Thoracic aorta (tissue), 2 donors: ENCODE results near the gene PCK1. TPM values are rescaled to one million over a fixed set of nuclear protein-coding genes. Genes with fewer than 3 reads are reported as not detected.

Source experiments
- ATAC-seq: fragments of 150-250 bp; one replicate; pipeline ENCODE4 v1.8.0; 2017; ENCODE audit warnings: low read depth; ENCODE audit not compliant: insufficient number of reproducible peaks, low FRiP score
- DNase-seq: peaks from one replicate; pipeline ENCODE4 v3.0.0-alpha.2; 2020; ENCODE audit warnings: low spot score
- H3K27ac ChIP-seq, 2 donors: fragments of 200-600 bp; sonication (generic); 1 replicate in 1 of 2; 2 replicates in 1 of 2; pipeline ENCODE4 v1.5.1; 2016; ENCODE audit warnings: mild to moderate bottlenecking in 2 of 2, moderate library complexity in 2 of 2
- H3K27me3 ChIP-seq: fragments of 200-600 bp; sonication (generic); replicated peaks from 2 replicates; pipeline ENCODE4 v1.6.0; 2016; ENCODE audit warnings: mild to moderate bottlenecking; ENCODE audit not compliant: insufficient read depth
- H3K36me3 ChIP-seq: fragments of 200-600 bp; sonication (generic); one replicate; pipeline ENCODE4 v1.5.1; 2016
- H3K4me1 ChIP-seq, 2 donors: fragments of 200-600 bp; sonication (generic); 1 replicate in 1 of 2; 2 replicates in 1 of 2; pipeline versions ENCODE4 v1.5.1 to v1.6.0; 2016; ENCODE audit warnings: low read depth in 2 of 2, mild to moderate bottlenecking in 1 of 2; ENCODE audit not compliant: control insufficient read depth in 1 of 2
- H3K4me3 ChIP-seq: fragments of 200-600 bp; sonication (generic); 2 replicates; pipeline ENCODE4 v1.5.1; 2016; ENCODE audit warnings: mild to moderate bottlenecking
- H3K9me3 ChIP-seq: fragments of 200-600 bp; sonication (generic); 2 replicates; pipeline ENCODE4 v1.5.1; 2016
- total RNA-seq, 2 donors: library from RNA; depleted of rRNA; stranded (reverse); fragments of >200 nt; gene quantifications; one replicate each; pipeline versions ENCODE4 v1.1.0 to v1.2.3, GENCODE V29; 2016
- TF ChIP-seq, protein P1 (sequence below): fragments of 200-600 bp; sonication (generic); IDR thresholded peaks from one replicate; pipeline ENCODE4 v1.5.1; 2019; ENCODE audit warnings: antibody characterized with exemption

PCK1 gene
- total RNA-seq, 2 donors from 2014 or later, result 0.56 to 4.2 TPM

GRCh38 chr20:57544838-57545564 lies 15.9 kb upstream of the PCK1 start:
- ATAC-seq (no peak), DNase-seq (no peak)
- Histone ChIP-seq H3K4me1 (no peaks in the 10 kb centered on the region), H3K36me3 (no peaks in the 10 kb centered on the region), H3K4me3 (no peak overlapping the region), H3K27ac (no peak overlapping the region), H3K9me3 (no peaks in the 10 kb centered on the region), H3K27me3 (no peaks in the 10 kb centered on the region)
- TF ChIP-seq, protein P1, sequence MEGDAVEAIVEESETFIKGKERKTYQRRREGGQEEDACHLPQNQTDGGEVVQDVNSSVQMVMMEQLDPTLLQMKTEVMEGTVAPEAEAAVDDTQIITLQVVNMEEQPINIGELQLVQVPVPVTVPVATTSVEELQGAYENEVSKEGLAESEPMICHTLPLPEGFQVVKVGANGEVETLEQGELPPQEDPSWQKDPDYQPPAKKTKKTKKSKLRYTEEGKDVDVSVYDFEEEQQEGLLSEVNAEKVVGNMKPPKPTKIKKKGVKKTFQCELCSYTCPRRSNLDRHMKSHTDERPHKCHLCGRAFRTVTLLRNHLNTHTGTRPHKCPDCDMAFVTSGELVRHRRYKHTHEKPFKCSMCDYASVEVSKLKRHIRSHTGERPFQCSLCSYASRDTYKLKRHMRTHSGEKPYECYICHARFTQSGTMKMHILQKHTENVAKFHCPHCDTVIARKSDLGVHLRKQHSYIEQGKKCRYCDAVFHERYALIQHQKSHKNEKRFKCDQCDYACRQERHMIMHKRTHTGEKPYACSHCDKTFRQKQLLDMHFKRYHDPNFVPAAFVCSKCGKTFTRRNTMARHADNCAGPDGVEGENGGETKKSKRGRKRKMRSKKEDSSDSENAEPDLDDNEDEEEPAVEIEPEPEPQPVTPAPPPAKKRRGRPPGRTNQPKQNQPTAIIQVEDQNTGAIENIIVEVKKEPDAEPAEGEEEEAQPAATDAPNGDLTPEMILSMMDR, result no peak

GRCh38 chr20:57545927-57546662 lies 14.8 kb upstream of the PCK1 start:
- Histone ChIP-seq H3K27ac (no peak overlapping the region), H3K4me3 (no peak overlapping the region), H3K4me1 (no peaks in the 10 kb centered on the region), H3K36me3 (no peaks in the 10 kb centered on the region), H3K27me3 (no peaks in the 10 kb centered on the region), H3K9me3 (no peaks in the 10 kb centered on the region)
- DNase-seq (no peak), ATAC-seq (no peak)
- TF ChIP-seq, protein P1, result no peak

DNA sequence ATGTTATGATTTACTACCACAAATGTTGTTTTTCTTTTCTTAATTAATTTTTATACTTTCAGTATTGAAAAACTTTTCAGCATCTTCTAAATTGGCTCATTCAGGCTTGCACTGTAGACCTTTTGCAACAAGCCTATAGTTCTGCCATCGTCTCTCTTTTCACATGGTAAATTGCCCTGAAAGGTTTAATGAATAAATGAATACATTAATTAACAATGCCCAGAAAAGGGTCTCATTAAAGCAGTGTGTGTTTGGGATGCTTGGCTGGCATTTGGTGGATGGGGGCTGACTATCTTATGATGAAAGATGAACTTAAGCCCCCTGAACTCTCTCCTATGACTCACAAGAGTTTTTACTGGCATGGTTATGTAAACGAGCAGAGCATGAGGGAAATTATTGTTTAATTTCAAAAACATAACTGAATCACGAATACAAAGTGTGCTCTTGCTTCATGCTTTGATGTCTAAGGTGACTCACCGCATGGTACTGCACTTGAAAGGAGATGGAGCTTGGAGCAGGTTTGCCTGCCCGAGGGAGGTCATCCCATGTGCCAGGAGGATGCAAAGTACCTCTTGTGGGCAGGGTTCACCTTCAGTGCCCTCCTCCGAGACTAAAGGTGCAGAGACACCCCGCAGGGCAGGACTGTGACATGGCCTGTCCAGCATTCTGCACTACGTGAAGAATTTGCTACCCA lies 13.8 kb upstream of the PCK1 start:
- no peak for DNase-seq
- no peak for ATAC-seq
- H3K4me3 ChIP-seq, result no peak overlapping the region
- H3K27ac ChIP-seq, result no peak overlapping the region
- H3K9me3 ChIP-seq, result no peaks in the 10 kb centered on the region
- TF ChIP-seq, protein P1, result no peak
- no peaks in the 10 kb centered on the region for H3K4me1 ChIP-seq
- no peaks in the 10 kb centered on the region for H3K36me3 ChIP-seq
- no peaks in the 10 kb centered on the region for H3K27me3 ChIP-seq

DNA sequence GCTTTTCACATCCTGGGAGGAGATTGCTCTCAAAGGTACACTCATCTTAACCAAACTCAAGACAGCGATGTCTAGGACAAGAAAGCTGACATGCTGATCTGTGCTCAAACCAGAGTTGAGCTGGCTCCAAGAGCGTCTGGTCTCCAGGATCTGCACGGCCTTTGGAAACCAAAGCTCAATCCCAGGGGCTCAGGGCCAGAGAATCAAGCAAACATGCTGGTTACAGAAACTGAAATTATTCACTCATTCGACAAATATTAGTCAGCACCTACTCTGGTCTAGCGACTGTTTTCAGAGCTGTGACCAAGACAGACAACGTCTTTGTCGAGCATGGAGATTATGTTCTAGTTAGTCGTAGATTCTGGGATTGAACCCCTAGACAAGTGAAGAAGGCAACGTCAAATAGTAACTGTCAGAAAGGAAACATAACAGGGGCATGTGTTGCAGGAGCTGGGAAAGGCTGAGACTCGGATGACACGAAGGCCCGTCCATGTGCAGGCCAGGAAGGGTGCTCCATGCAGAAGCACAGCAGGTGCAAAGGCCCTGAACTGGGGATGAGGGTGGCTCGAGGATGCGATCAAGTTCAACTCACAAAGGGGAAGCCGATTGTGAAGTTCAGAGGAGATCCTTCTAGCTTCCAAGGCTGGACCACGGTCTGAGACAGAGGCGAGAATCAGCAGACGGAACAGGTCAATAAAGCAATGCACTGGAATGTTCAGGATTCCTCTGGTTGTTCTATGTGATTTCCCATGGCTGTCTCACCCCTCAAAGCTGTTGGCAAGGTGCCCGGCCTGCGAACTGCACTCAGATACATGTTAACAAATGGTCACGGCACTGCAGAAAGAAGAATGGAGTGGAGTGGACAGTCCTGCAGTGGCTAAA lies 12.5 kb upstream of the PCK1 start:
- Histone ChIP-seq H3K36me3 (no peaks in the 10 kb centered on the region), H3K4me3 (no peak overlapping the region), H3K27me3 (no peaks in the 10 kb centered on the region), H3K4me1 (no peaks in the 10 kb centered on the region), H3K9me3 (no peaks in the 10 kb centered on the region), H3K27ac (no peak overlapping the region)
- TF ChIP-seq, protein P1, result no peak
- ATAC-seq (no peak), DNase-seq (no peak)
